IMR-90 (cell line): ENCODE results near the gene ITPRIP. TPM values are rescaled to one million over a fixed set of nuclear protein-coding genes. Genes with fewer than 3 reads are reported as not detected.

Experiments used
- ATAC-seq: fragments of 200-7000 bp; cut with Tn5 transposase; 2 replicates; pipeline ENCODE4 v1.9.1; 2020; ENCODE audit warnings: low read depth, mild to moderate bottlenecking, moderate library complexity
- BruUV-seq: library from RNA; stranded (reverse); fragments of 400-500 nt; replicated peaks from 2 replicates; lab custom pipeline; 2021; lab: Mats Ljungman, UMichigan
- CTCF ChIA-PET: fragments of 300-600 bp; formaldehyde crosslinking; extraction: SDS; loops from one replicate; lab custom pipeline; 2021; ENCODE audit warnings: antibody characterized with exemption; lab: Yijun Ruan, JAX
- POLR2A ChIA-PET: fragments of 300-600 bp; sonication (Branson Sonifier 250); formaldehyde crosslinking; loops from one replicate; lab custom pipeline; 2022; ENCODE audit warnings: antibody characterized with exemption; ENCODE audit not compliant: unreplicated experiment; lab: Charles Lee
- DNase-seq: peaks from one replicate; pipeline ENCODE4 v3.0.0; 2013
- H2AFZ ChIP-seq: replicated peaks from 2 replicates; pipeline ENCODE3; 2013; ENCODE audit warnings: low read length, mild to moderate bottlenecking; ENCODE audit not compliant: poor library complexity
- H2AK5ac ChIP-seq: 2 replicates; pipeline ENCODE4 v1.6.1; 2013; ENCODE audit warnings: low read depth, low read length, inconsistent platforms
- H2AK9ac ChIP-seq: replicated peaks from 2 replicates; pipeline ENCODE3; 2013; ENCODE audit warnings: mild to moderate bottlenecking, low read depth, low read length, moderate library complexity; ENCODE audit not compliant: poor library complexity
- H2BK120ac ChIP-seq: 2 replicates; pipeline ENCODE4 v1.6.1; 2013; ENCODE audit warnings: low read depth, low read length, inconsistent platforms
- H2BK15ac ChIP-seq: 3 replicates; pipeline ENCODE4 v1.6.1; 2013; ENCODE audit warnings: low read depth, low read length, inconsistent platforms
- H2BK20ac ChIP-seq: 2 replicates; pipeline ENCODE4 v1.6.1; 2013; ENCODE audit warnings: low read depth, mild to moderate bottlenecking, inconsistent platforms, low read length, moderate library complexity
- H2BK5ac ChIP-seq: 2 replicates; pipeline ENCODE4 v1.6.1; 2013; ENCODE audit warnings: mild to moderate bottlenecking, low read depth, low read length, inconsistent platforms; ENCODE audit not compliant: poor library complexity, severe bottlenecking
- H3K14ac ChIP-seq: replicated peaks from 2 replicates; pipeline ENCODE4 v1.6.1; 2013; ENCODE audit warnings: low read depth, low read length, inconsistent platforms
- H3K18ac ChIP-seq: 2 replicates; pipeline ENCODE4 v1.6.1; 2013; ENCODE audit warnings: low read depth, low read length, control low read depth
- H3K23ac ChIP-seq: 2 replicates; pipeline ENCODE4 v1.6.1; 2013; ENCODE audit warnings: low read depth, low read length, inconsistent platforms
- H3K27ac ChIP-seq: 2 replicates; pipeline ENCODE4 v1.5.1; 2013; ENCODE audit warnings: mild to moderate bottlenecking, control low read depth, low read length; ENCODE audit not compliant: insufficient read depth
- H3K27me3 ChIP-seq: 2 replicates; pipeline ENCODE4 v1.6.1; 2013; ENCODE audit warnings: low read length; ENCODE audit not compliant: control insufficient read depth, insufficient read depth
- H3K36me3 ChIP-seq: 2 replicates; pipeline ENCODE4 v1.6.1; 2013; ENCODE audit warnings: low read length, mixed read lengths; ENCODE audit not compliant: control insufficient read depth, insufficient read depth
- H3K4ac ChIP-seq: 2 replicates; pipeline ENCODE4 v1.6.1; 2013; ENCODE audit warnings: low read depth, low read length, inconsistent platforms
- H3K4me1 ChIP-seq: 2 replicates; pipeline ENCODE4 v1.6.1; 2013; ENCODE audit warnings: low read length, mixed read lengths; ENCODE audit not compliant: control insufficient read depth, insufficient read depth
- H3K4me2 ChIP-seq: 2 replicates; pipeline ENCODE4 v1.6.1; 2013; ENCODE audit warnings: low read depth, mild to moderate bottlenecking, control low read depth, low read length, moderate library complexity
- H3K4me3 ChIP-seq: 2 replicates; pipeline ENCODE4 v1.5.1; 2013; ENCODE audit warnings: low read depth, mild to moderate bottlenecking, control low read depth, low read length, moderate library complexity; ENCODE audit not compliant: insufficient read depth
- H3K56ac ChIP-seq: 2 replicates; pipeline ENCODE4 v1.6.1; 2013; ENCODE audit warnings: low read length, inconsistent platforms; ENCODE audit not compliant: insufficient read depth; ENCODE audit errors: extremely low read depth
- H3K79me1 ChIP-seq, 2 experiments: 2 replicates each; pipeline ENCODE4 v1.6.1; 2013; ENCODE audit warnings: low read length in 2 of 2, inconsistent platforms in 1 of 2, low read depth in 1 of 2
- H3K9ac ChIP-seq: 2 replicates; pipeline ENCODE4 v1.6.1; 2013; ENCODE audit warnings: low read depth, low read length, control low read depth
- H3K9me1 ChIP-seq: 2 replicates; pipeline ENCODE4 v1.6.1; 2013; ENCODE audit warnings: low read length, inconsistent platforms; ENCODE audit not compliant: insufficient read depth
- H3K9me3 ChIP-seq: 2 replicates; pipeline ENCODE4 v1.6.1; 2013; ENCODE audit warnings: low read length; ENCODE audit not compliant: control insufficient read depth, insufficient read depth
- H4K20me1 ChIP-seq: 2 replicates; pipeline ENCODE4 v1.6.1; 2013; ENCODE audit warnings: low read length, inconsistent platforms; ENCODE audit not compliant: insufficient read depth
- H4K5ac ChIP-seq: 2 replicates; pipeline ENCODE4 v1.6.1; 2013; ENCODE audit warnings: mild to moderate bottlenecking, low read depth, low read length, control low read depth
- H4K8ac ChIP-seq, 2 experiments: 2 replicates each; pipeline ENCODE4 v1.6.1; 2013; ENCODE audit warnings: low read depth in 2 of 2, low read length in 2 of 2, control low read depth in 1 of 2, inconsistent platforms in 1 of 2
- H4K91ac ChIP-seq: 2 replicates; pipeline ENCODE4 v1.6.1; 2013; ENCODE audit warnings: low read depth, low read length, inconsistent platforms; ENCODE audit not compliant: insufficient read depth
- BHLHE40 ChIP-seq: fragments of 150-350 bp; IDR thresholded peaks from 2 replicates; pipeline ENCODE4 v1.6.1; 2016; ENCODE audit warnings: mild to moderate bottlenecking, low read depth, low read length
- CEBPB ChIP-seq: IDR thresholded peaks from 2 replicates; pipeline ENCODE4 v1.6.1; 2012; ENCODE audit warnings: low read depth, low read length, improper control_type of control experiment
- CHD1 ChIP-seq: IDR thresholded peaks from 2 replicates; pipeline ENCODE4 v1.6.1; 2012; ENCODE audit warnings: low read depth, low read length, improper control_type of control experiment
- FOS ChIP-seq: fragments of 150-350 bp; IDR thresholded peaks from 2 replicates; pipeline ENCODE4 v1.6.1; 2016; ENCODE audit warnings: low read depth, low read length
- POLR2A ChIP-seq: IDR thresholded peaks from 2 replicates; pipeline ENCODE4 v1.6.1; 2012; ENCODE audit warnings: mild to moderate bottlenecking, low read depth, low read length
- RCOR1 ChIP-seq: IDR thresholded peaks from 2 replicates; pipeline ENCODE4 v1.6.1; 2012; ENCODE audit warnings: mild to moderate bottlenecking, low read length, improper control_type of control experiment; ENCODE audit not compliant: insufficient replicate concordance
- USF2 ChIP-seq: fragments of 150-350 bp; IDR thresholded peaks from 2 replicates; pipeline ENCODE4 v1.6.1; 2017; ENCODE audit warnings: mild to moderate bottlenecking, antibody characterized with exemption, low read length, low read depth
- WGBS, 2 experiments: methylation state at CpG; one replicate each; pipeline versions ENCODE4 v1.1.5 to v1.1.7; 2013; ENCODE audit warnings: missing lambda C conversion rate in 2 of 2; ENCODE audit not compliant: insufficient read length in 1 of 2; ENCODE audit errors: extremely low coverage in 2 of 2; 5-methylcytosine and 5-hydroxymethylcytosine counted together
- dilution Hi-C: fragments of 300-500 bp; cut with HindIII; formaldehyde crosslinking; loops from one replicate; pipeline ENCODE4 v1.14.3; 2018; ENCODE audit warnings: low sequenced_read_pairs; ENCODE audit not compliant: unreplicated experiment
- in situ Hi-C: fragments of 300-500 bp; cut with MboI; formaldehyde crosslinking; loops from 3 replicates; pipeline ENCODE4 v1.14.3; 2019; ENCODE audit warnings: low sequenced_read_pairs, inconsistent platforms, mixed read lengths
- intact Hi-C: fragments of 100-400 bp; cut with micrococcal nuclease; formaldehyde crosslinking; loops from 2 replicates; pipeline ENCODE4 v1.10.0; 2022
- polyA plus RNA-seq, 3 experiments: library from polyadenylated mRNA; depleted of rRNA; stranded (reverse); fragments of >200 nt; gene quantifications; 2 replicates each; pipeline ENCODE4 v1.2.3, GENCODE V29; 2012; ENCODE audit warnings: low replicate concordance in 1 of 3
- total RNA-seq: library from RNA; depleted of rRNA; stranded (reverse); fragments of >200 nt; gene quantifications from 2 replicates; pipeline ENCODE4 v1.2.3, GENCODE V29; 2012

Gene ITPRIP
- total and polyA plus RNA-seq, 2 of the 4 experiments (the other 2 are of a cell fraction), result 7.5 to 31.9 TPM

DNA sequence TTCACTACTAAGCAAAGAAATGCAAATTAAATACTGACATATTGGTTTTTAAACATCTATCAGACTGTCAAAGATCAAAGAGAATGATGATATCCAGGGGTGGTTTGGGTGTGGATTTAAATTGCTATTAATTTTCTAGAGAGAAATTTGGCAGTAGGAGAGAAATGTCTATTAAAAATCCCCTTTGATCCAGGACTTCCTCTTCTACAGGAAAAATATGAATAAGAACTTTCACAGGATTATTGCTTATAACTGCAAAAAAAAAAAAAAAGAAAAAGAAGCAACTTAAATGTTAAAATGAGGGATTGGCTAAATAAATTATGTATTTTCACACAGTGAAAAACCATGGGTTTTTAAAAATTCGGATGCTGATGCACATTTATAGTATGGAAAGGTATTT is 36.3 kb upstream of the ITPRIP start:
- in situ Hi-C loops, result no loop called here
- DNase-seq (no peak), ATAC-seq (no peak)
- Histone ChIP-seq H4K5ac (no peak overlapping the region), H3K9me3 (peaks cover 4% of the 10 kb centered on the region), H3K9me1 (no peaks in the 10 kb centered on the region), H2AFZ (no peak overlapping the region), H3K27ac (no peak overlapping the region), H3K4ac (no peak overlapping the region), H2BK20ac (no peak overlapping the region), H3K23ac (no peak overlapping the region), H3K14ac (no peak overlapping the region), H3K79me1 (no peaks in the 10 kb centered on the region), H3K56ac (no peak overlapping the region), H4K8ac (no peak overlapping the region), H2BK5ac (no peak overlapping the region), H3K9ac (no peak overlapping the region), H2AK9ac (no peak overlapping the region), H2BK15ac (no peak overlapping the region), H3K36me3 (no peaks in the 10 kb centered on the region), H3K18ac (no peak overlapping the region), H3K27me3 (no peaks in the 10 kb centered on the region), H2AK5ac (no peak overlapping the region), H3K4me2 (no peak overlapping the region), H4K91ac (no peak overlapping the region), H4K20me1 (no peaks in the 10 kb centered on the region), H2BK120ac (no peak overlapping the region), H3K4me3 (no peak overlapping the region), H3K4me1 (no peaks in the 10 kb centered on the region)
- intact Hi-C loops, result no loop called here
- WGBS, 2 experiments, result no CpG with 5 or more reads among the region's 1 CpG
- TF ChIP-seq RCOR1, result no peak
- no peak for TF ChIP-seq BHLHE40
- no peak for TF ChIP-seq CHD1
- TF ChIP-seq USF2, result no peak
- no peak for TF ChIP-seq CEBPB
- no peak for TF ChIP-seq POLR2A
- TF ChIP-seq FOS, result no peak
- POLR2A ChIA-PET, result no interaction called here
- no TSS peak for BruUV-seq
- dilution Hi-C loops, result no loop called here
- CTCF ChIA-PET, result no interaction called here
